Measurements from ENCODE around the gene AKNAD1.

DNA sequence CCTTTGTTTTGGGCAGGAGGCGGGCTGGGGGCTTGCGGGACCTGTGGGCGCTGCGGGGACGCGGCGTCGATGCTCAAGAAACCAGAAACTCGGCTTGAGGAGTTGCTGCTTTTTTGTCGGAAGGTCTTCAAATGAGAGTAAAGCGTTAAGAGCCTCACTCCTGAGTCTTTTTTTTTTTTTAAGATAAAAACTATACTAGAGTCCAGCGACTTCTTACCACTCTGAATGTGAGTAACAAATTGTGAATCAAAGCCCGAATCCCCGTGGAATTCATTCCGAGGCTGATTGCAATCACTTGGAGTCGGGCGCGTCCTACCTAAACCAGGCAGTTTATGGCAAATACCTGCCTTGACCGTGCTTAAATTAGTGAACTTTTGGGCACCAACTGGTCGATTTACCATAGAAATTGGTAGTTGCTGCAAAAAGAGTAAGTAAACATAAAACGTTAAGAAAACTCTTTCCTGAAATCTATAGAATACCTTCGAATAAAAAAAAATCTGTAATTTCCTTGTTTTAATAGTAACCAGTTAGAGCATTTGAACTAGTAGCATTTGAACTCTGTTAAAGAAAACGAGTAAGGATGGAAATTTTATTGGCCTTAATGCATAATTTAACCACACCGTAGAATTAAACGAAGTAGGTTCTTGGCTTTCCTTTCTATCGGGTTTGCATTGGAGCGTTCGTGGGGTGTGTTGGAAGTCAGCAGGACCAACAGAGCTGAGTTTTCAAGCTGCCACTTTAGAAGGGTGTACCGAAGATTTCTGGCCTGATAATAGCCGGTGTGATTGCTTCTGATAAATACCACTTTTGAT, 20.7 kb upstream of the AKNAD1 start:
- no peak for TF ChIP-seq POLR2A (IDR thresholded peaks at IDR 0.05)
- TF ChIP-seq, protein P1, sequence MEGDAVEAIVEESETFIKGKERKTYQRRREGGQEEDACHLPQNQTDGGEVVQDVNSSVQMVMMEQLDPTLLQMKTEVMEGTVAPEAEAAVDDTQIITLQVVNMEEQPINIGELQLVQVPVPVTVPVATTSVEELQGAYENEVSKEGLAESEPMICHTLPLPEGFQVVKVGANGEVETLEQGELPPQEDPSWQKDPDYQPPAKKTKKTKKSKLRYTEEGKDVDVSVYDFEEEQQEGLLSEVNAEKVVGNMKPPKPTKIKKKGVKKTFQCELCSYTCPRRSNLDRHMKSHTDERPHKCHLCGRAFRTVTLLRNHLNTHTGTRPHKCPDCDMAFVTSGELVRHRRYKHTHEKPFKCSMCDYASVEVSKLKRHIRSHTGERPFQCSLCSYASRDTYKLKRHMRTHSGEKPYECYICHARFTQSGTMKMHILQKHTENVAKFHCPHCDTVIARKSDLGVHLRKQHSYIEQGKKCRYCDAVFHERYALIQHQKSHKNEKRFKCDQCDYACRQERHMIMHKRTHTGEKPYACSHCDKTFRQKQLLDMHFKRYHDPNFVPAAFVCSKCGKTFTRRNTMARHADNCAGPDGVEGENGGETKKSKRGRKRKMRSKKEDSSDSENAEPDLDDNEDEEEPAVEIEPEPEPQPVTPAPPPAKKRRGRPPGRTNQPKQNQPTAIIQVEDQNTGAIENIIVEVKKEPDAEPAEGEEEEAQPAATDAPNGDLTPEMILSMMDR (IDR thresholded peaks at IDR 0.05): no peak

All from right lobe of liver (tissue), 4 donors.